ENCODE data around the gene HSD17B4. TPM values are rescaled to one million over a fixed set of nuclear protein-coding genes. Genes with fewer than 3 reads are reported as not detected.

Gene HSD17B4
- total RNA-seq, 1 donor from 2014 or later: 364 TPM

GRCh38 chr5:119541716-119542115, 89.4 kb downstream of the HSD17B4 start:
- no peaks in the 10 kb centered on the region for H3K9me3 ChIP-seq
- peaks cover 62% of the 10 kb centered on the region for H3K36me3 ChIP-seq
- H3K27me3 ChIP-seq (ENCODE audit: low read depth): no peaks in the 10 kb centered on the region
- intact Hi-C loops (cut with DNase I): no loop called here
- no peak for DNase-seq
- H3K4me3 ChIP-seq: no peak overlapping the region
- no peaks in the 10 kb centered on the region for H3K4me1 ChIP-seq
- no peak for ATAC-seq
- no peak for TF ChIP-seq CTCF (IDR thresholded peaks at IDR 0.05)
- H3K27ac ChIP-seq: no peak overlapping the region

- no peak for TF ChIP-seq CTCF (IDR thresholded peaks at IDR 0.05)
- intact Hi-C loops (cut with DNase I): no loop called here
Measured at GRCh38 chr5:119551819-119552218, 99.5 kb downstream of the HSD17B4 start.

GRCh38 chr5:119554597-119554996, 102.3 kb downstream of the HSD17B4 start:
- intact Hi-C loops (cut with DNase I): no loop called here
- no peaks in the 10 kb centered on the region for H3K4me1 ChIP-seq
- no peak overlapping the region for H3K27ac ChIP-seq
- no peaks in the 10 kb centered on the region for H3K36me3 ChIP-seq
- H3K9me3 ChIP-seq: no peaks in the 10 kb centered on the region
- H3K4me3 ChIP-seq: no peak overlapping the region
- no peak for ATAC-seq
- TF ChIP-seq CTCF (IDR thresholded peaks at IDR 0.05): no peak
- H3K27me3 ChIP-seq (ENCODE audit: low read depth): no peaks in the 10 kb centered on the region
- no peak for DNase-seq

More at GRCh38 chr5:119551819-119552218, 99.5 kb downstream of the HSD17B4 start:
- Histone ChIP-seq H3K9me3 (no peaks in the 10 kb centered on the region), H3K27ac (no peak overlapping the region), H3K4me1 (no peaks in the 10 kb centered on the region), H3K36me3 (no peaks in the 10 kb centered on the region), H3K27me3 (ENCODE audit: low read depth) (no peaks in the 10 kb centered on the region), H3K4me3 (no peak overlapping the region)
- ATAC-seq (no peak), DNase-seq (no peak)

GRCh38 chr5:119570910-119571309, 118.6 kb downstream of the HSD17B4 start:
- intact Hi-C loops (cut with DNase I): no loop called here
- Histone ChIP-seq H3K27ac (no peak overlapping the region), H3K36me3 (no peaks in the 10 kb centered on the region), H3K4me3 (no peak overlapping the region), H3K27me3 (ENCODE audit: low read depth) (no peaks in the 10 kb centered on the region), H3K4me1 (no peaks in the 10 kb centered on the region), H3K9me3 (no peaks in the 10 kb centered on the region)
- TF ChIP-seq CTCF (IDR thresholded peaks at IDR 0.05): no peak
- ATAC-seq (no peak), DNase-seq (no peak)

GRCh38 chr5:119578937-119579336, 126.6 kb downstream of the HSD17B4 start:
- H3K4me1 ChIP-seq: no peaks in the 10 kb centered on the region
- no peak overlapping the region for H3K4me3 ChIP-seq
- intact Hi-C loops (cut with DNase I): no loop called here
- H3K9me3 ChIP-seq: no peaks in the 10 kb centered on the region
- H3K36me3 ChIP-seq: no peaks in the 10 kb centered on the region
- TF ChIP-seq CTCF (IDR thresholded peaks at IDR 0.05): peak; percentile 17
- DNase-seq (no peak), ATAC-seq (peak; percentile 62 to 75)
- H3K27ac ChIP-seq: no peak overlapping the region
- H3K27me3 ChIP-seq (ENCODE audit: low read depth): no peaks in the 10 kb centered on the region

GRCh38 chr5:119582987-119583386, 130.7 kb downstream of the HSD17B4 start:
- Histone ChIP-seq H3K27ac (no peak overlapping the region), H3K27me3 (ENCODE audit: low read depth) (no peaks in the 10 kb centered on the region), H3K9me3 (no peaks in the 10 kb centered on the region), H3K4me3 (no peak overlapping the region), H3K36me3 (no peaks in the 10 kb centered on the region), H3K4me1 (no peaks in the 10 kb centered on the region)
- intact Hi-C loops (cut with DNase I): no loop called here
- DNase-seq: no peak
- ATAC-seq: no peak
- no peak for TF ChIP-seq CTCF (IDR thresholded peaks at IDR 0.05)
